GM21447 (cell line): ENCODE data around the gene CARD11.
"Not testable (repeated sequence)": the region's sequence is repeated elsewhere in the genome, so short reads cannot be mapped to it uniquely, and the experiment has no call there.

Experiments used
- ATAC-seq: cut with Tn5 transposase; IDR thresholded peaks from one replicate; pipeline ENCODE4 v1.9.1; 2021; ENCODE audit not compliant: unreplicated experiment

CARD11 gene

GRCh38 chr7:2966466-2967078 lies 77.1 kb downstream of the CARD11 start:
- no peak for ATAC-seq

GRCh38 chr7:2965745-2966270 lies 77.9 kb downstream of the CARD11 start:
- no peak for ATAC-seq

DNA sequence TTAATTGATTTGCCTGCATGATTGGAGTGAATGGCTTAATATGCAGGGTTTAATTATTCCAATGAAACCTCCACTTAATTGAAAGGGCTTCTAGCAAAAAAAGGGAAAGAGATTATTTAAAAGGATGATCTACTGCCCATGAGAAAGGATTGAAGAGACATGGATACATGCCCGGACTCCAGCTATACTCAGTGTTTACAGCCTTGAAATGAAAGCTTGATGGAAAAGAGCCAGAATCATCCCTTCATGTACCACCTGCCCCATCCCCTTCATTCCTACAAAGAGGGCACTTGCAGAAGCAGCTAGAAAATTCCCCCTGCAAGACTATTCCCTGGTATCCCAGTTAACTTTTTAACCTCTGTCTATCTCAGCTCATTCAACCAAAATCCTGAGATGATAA lies 78.4 kb downstream of the CARD11 start:
- ATAC-seq = no peak

DNA sequence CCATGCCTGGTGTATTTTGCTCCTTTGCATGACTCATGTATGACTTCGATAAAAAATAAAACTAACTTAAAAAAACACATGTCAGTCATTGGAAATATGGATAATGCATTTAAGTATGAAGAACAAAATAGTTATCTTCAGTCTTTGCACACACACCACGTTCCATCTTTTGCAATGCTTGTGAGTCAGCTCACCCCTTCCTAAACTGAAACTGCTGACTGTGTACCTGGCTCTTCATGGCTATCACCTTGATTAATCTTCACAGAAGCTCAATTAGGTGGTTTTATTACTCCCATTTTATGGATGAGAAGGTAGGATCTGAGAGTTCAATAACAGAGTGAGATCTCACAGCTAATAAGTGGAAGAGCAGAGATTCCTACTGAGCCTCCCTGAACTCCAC lies 79.5 kb downstream of the CARD11 start:
- ATAC-seq = no peak

DNA sequence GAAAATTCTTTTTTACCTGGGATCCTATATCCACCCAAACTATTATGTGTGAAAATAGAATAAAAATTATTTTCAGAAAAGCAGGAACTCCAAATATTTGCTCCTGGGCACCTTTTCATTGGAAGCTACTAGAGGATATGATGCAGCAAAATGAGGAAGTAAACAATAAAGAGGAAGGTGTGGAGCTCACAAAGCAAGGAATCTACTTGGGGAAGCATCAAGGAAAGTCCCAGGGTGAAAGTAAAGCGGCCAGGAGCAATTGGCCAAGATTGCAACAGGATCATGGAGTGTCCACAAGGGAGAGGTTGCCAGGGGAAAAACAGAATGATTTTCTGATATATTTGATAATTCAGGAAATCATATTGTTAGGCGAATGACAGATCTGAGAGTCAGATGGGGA lies 80.8 kb downstream of the CARD11 start:
- ATAC-seq = no peak

DNA sequence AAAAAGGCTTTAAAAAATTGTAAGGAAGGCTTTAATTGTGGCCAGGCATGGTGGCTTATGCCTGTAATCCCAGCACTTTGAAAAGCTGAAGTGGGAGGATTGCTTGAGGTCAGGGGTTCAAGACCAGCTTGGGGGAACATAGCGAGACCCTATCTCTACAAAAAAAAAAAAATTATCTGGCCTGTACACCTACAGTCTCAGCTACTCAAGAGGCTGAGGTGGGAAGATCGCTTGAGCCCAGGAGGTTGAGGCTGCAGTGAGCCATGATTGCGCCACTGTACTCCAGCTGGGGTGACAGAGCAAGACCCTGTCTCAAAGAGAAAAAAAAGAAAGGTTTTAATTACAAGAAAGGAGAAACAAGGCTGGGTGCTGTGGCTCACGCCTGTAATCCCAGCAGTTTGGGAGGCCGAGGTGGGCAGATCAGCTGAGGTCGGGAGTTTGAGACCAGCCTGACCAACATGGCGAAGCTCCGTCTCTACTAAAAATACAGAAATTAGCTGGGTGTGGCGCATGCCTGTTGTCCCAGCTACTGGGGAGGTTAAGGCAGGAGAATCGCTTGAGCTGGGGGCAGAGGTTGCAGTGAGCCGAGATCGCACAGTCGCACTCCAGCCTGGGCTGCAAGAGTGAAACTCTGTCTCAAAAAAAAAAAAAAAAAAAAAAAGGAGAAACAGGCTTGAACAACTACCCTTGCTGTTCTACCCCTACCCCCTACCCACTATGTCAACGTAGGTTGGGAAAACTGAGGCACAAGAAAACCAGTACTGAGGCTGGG lies 83.7 kb downstream of the CARD11 start:
- no peak for ATAC-seq

- no peak for ATAC-seq
Observed at GRCh38 chr7:2959103-2959680, 84.5 kb downstream of the CARD11 start.

- ATAC-seq = no peak
Observed at GRCh38 chr7:2958416-2959102, 85.1 kb downstream of the CARD11 start.

- not testable (repeated sequence) for ATAC-seq
Observed at GRCh38 chr7:2957369-2957727, 86.3 kb downstream of the CARD11 start.

- ATAC-seq = no peak
Observed at GRCh38 chr7:2956526-2957368, 86.9 kb downstream of the CARD11 start.

GRCh38 chr7:2956076-2956475 lies 87.6 kb downstream of the CARD11 start:
- ATAC-seq = no peak

GRCh38 chr7:2955269-2955668 lies 88.4 kb downstream of the CARD11 start:
- no peak for ATAC-seq

GRCh38 chr7:2954433-2954853 lies 89.2 kb downstream of the CARD11 start:
- ATAC-seq = no peak

- ATAC-seq = no peak
Observed at GRCh38 chr7:2953588-2954407, 89.9 kb downstream of the CARD11 start.

DNA sequence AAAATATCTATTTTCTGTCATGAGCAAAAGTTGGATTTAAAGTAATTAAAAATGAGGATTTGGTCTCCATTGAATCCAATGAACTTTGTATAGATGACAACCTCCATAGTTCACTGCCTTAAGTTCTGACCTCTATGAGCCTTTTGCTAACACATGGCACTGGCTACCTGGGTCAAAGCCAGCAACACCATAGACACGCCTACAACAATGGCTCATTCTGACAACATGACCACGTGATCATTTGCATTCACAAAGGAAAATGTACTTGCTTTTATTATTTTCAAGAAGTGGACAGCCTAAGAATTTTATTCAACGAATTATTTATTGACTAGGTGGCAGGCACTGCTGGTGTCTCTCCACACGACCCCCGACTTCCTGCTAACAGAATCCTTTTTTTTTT lies 90.6 kb downstream of the CARD11 start:
- no peak for ATAC-seq

DNA sequence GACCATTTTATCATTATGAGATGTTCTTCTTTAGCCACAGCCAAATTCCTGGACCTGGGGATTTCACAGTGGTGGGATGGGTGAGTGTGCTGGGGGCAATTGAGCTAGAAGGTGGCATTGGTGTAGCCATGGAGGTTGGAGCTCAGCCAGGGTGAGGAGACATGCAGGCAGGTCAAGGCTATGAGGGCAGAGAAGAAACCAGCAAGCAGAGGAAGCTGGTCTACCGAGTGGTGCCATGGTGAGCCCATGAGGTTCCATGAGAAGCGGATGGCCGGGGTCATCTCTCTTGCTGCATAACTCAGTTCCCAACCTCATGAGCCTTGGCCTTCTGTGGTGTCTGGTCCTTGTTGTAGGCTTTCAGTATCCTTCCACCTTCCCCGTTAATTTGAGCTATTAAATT lies 91.4 kb downstream of the CARD11 start:
- no peak for ATAC-seq

DNA sequence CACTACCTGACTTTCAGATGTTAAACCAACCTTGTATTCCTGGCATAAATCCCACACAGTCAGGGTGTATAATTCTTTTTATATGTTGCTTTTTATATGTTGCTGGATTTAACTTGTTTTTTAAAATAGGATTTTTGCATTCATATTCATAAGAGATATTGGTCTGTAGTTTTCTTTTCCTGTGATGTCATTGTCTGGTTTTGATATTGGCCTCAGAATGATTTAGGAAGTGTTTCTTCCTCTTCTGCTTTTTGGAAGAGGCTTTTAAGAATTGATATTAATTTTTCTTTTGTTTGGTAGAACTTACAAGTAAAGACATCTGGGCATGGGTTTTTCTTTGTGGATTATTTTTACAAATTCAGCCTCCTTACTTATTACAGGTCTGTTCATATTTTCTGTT lies 93.1 kb downstream of the CARD11 start:
- ATAC-seq = no peak

- ATAC-seq = no peak
Observed at GRCh38 chr7:2948749-2949148, 94.9 kb downstream of the CARD11 start.

DNA sequence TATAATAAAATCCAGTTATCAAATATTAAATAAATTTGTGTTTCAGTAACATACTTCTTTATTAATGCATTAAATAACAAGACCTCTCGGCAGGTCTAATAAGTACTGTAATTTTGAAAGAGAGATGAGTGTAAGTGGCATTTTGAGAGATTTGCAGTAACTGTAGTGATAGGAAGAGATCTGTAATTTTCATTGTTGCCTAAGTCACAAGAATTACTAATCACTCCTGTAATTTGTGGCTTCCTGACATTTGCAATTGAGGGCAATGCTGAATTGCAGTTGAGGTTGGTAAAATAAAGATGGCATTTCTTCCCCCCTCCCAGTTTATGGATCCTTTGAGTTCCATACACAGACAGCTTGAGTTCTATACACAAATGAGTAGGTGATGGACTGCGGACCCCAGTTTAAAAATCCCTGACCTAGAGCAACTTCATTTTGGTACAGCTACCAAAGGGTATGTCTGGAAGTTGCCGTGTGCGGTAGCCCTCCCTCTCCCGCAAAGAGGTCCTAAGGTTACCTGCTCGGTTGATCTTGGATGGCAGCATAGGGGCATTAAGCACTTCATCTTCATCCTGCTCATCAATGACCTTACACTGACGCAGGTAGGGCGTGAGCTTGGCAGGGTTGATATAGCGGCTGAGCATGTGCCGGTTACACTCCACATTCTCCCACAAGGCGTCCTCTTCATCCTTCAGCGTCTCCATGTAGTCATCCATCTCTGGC lies 96.4 kb downstream of the CARD11 start:
- no peak for ATAC-seq
